Stimulated activated naive CD4-positive, alpha-beta T cell treated with Interleukin-2 at 50 U/mL for 16 hours (primary cell): ENCODE data around the gene TMEM42.

Experiments
- DNase-seq: peaks from one replicate; lab custom pipeline; 2025; lab: John Stamatoyannopoulos, UW

Gene TMEM42

DNA sequence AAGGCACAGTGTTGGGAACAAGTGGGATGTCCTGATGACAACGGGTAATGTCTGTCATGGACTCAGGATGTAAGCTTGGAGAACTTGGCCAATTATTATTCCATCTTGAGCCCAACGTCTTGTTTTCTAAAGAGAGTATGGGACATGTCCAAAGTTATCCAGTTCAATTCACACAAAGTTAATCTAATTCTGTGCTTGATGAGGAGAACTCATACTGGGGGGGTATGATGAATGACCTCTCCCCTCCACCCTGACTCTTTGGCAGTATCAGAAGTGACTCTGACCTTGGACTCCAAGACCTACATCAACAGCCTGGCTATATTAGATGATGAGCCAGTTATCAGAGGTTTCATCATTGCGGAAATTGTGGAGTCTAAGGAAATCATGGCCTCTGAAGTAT is 49.0 kb downstream of the TMEM42 start:
- DNase-seq: no peak

GRCh38 chr3:44913868-44914468 is 52.3 kb downstream of the TMEM42 start:
- peak; percentile 36 for DNase-seq

GRCh38 chr3:44914936-44915335 is 53.2 kb downstream of the TMEM42 start:
- no peak for DNase-seq
